ENCODE results near the gene HK2. TPM values are rescaled to one million over a fixed set of nuclear protein-coding genes. Genes with fewer than 3 reads are reported as not detected.

HK2 gene
- total RNA-seq, 2 donors from 2014 or later: 1.3 to 9.2 TPM

GRCh38 chr2:74806920-74807319 lies 27.0 kb upstream of the HK2 start:
- intact Hi-C loops (cut with DNase I): no loop called here
- no peak for TF ChIP-seq POLR2A (IDR thresholded peaks at IDR 0.05)
- TF ChIP-seq CTCF (IDR thresholded peaks at IDR 0.05): no peak
- Histone ChIP-seq H3K9me3 (no peaks in the 10 kb centered on the region), H3K27ac (no peak overlapping the region), H3K27me3 (no peaks in the 10 kb centered on the region), H3K36me3 (replicated peaks in 1 of 2; ENCODE audit: insufficient read depth in 1 of 2, low read depth in 2 of 2) (no peaks in the 10 kb centered on the region), H3K4me3 (no peak overlapping the region), H3K4me1 (no peaks in the 10 kb centered on the region)
- DNase-seq: no peak
- WGBS, 2 donors: 62 to 85% methylated on average over 6 of the region's 6 CpGs
- ATAC-seq: no peak

- no peak for ATAC-seq
- H3K27ac ChIP-seq: no peak overlapping the region
- TF ChIP-seq CTCF (IDR thresholded peaks at IDR 0.05) (no peak), POLR2A (IDR thresholded peaks at IDR 0.05) (no peak)
- intact Hi-C loops (cut with DNase I): no loop called here
- H3K27me3 ChIP-seq: no peaks in the 10 kb centered on the region
- no peaks in the 10 kb centered on the region for H3K4me1 ChIP-seq
- H3K36me3 ChIP-seq (replicated peaks in 1 of 2; ENCODE audit: insufficient read depth in 1 of 2, low read depth in 2 of 2): no peaks in the 10 kb centered on the region
- 30 to 43% methylated on average over 7 of the region's 7 CpGs for WGBS, 2 donors
- no peaks in the 10 kb centered on the region for H3K9me3 ChIP-seq
- no peak for DNase-seq
- no peak overlapping the region for H3K4me3 ChIP-seq
Observed at GRCh38 chr2:74812787-74813590, 20.9 kb upstream of the HK2 start.

GRCh38 chr2:74814102-74814501 lies 19.8 kb upstream of the HK2 start:
- intact Hi-C loops (cut with DNase I): no loop called here
- H3K4me1 ChIP-seq: no peaks in the 10 kb centered on the region
- H3K27ac ChIP-seq: no peak overlapping the region
- H3K4me3 ChIP-seq: no peak overlapping the region
- TF ChIP-seq CTCF (IDR thresholded peaks at IDR 0.05) (no peak), POLR2A (IDR thresholded peaks at IDR 0.05) (no peak)
- H3K36me3 ChIP-seq (replicated peaks in 1 of 2; ENCODE audit: insufficient read depth in 1 of 2, low read depth in 2 of 2): no peaks in the 10 kb centered on the region
- no peaks in the 10 kb centered on the region for H3K9me3 ChIP-seq
- ATAC-seq (no peak), DNase-seq (no peak)
- no peaks in the 10 kb centered on the region for H3K27me3 ChIP-seq
- 27 to 39% methylated on average over 2 of the region's 2 CpGs for WGBS, 2 donors

- Histone ChIP-seq H3K4me3 (no peak overlapping the region), H3K36me3 (replicated peaks in 1 of 2; ENCODE audit: insufficient read depth in 1 of 2, low read depth in 2 of 2) (no peaks in the 10 kb centered on the region), H3K27me3 (no peaks in the 10 kb centered on the region), H3K4me1 (no peaks in the 10 kb centered on the region), H3K27ac (no peak overlapping the region), H3K9me3 (no peaks in the 10 kb centered on the region)
- WGBS, 2 donors: 72 to 100% methylated on average over 1 of the region's 1 CpG
- no peak for DNase-seq
- intact Hi-C loops (cut with DNase I): no loop called here
- no peak for ATAC-seq
- no peak for TF ChIP-seq POLR2A (IDR thresholded peaks at IDR 0.05)
- no peak for TF ChIP-seq CTCF (IDR thresholded peaks at IDR 0.05)
Observed at GRCh38 chr2:74815941-74816340, 18.0 kb upstream of the HK2 start.
